AG10803 (cell line): ENCODE results near the gene KLRD1.
"Not testable (repeated sequence)": the region's sequence is repeated elsewhere in the genome, so short reads cannot be mapped to it uniquely, and the experiment has no call there.

Source experiments
- DNase-seq: peaks from one replicate; pipeline ENCODE4 v3.0.0; 2010; ENCODE audit warnings: low read depth
- H3K4me3 ChIP-seq: 2 replicates; pipeline ENCODE4 v1.5.1; 2011; ENCODE audit warnings: mild to moderate bottlenecking, low read length, control low read depth
- TF ChIP-seq, protein P1 (sequence below): conservative IDR thresholded peaks from 2 replicates; pipeline ENCODE4 v1.5.1; 2011; ENCODE audit warnings: mild to moderate bottlenecking, low read length, control low read depth, inconsistent platforms

The KLRD1 gene

DNA sequence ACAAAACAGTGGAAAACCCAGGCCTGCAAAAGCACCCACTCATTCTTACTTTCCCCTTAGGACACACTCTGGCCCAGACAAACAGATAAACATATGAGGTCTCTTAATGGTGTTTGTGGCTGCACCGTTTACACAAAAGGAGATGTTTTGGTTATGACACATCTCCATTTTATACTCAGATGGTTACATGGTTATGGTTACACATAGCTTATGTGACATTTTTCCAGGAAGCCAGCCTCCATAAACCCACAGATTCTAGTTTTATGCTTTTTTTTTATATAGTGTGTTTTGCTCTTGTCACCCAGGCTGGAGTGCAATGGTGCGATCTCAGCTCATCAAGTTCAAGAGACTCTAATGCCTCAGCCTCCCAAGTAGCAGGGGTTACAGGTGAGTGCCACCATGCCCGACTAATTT lies 3.5 kb upstream of the KLRD1 start:
- peak; percentile 58 for DNase-seq

GRCh38 chr12:10305411-10305810 lies 2.3 kb upstream of the KLRD1 start:
- TF ChIP-seq, protein P1, sequence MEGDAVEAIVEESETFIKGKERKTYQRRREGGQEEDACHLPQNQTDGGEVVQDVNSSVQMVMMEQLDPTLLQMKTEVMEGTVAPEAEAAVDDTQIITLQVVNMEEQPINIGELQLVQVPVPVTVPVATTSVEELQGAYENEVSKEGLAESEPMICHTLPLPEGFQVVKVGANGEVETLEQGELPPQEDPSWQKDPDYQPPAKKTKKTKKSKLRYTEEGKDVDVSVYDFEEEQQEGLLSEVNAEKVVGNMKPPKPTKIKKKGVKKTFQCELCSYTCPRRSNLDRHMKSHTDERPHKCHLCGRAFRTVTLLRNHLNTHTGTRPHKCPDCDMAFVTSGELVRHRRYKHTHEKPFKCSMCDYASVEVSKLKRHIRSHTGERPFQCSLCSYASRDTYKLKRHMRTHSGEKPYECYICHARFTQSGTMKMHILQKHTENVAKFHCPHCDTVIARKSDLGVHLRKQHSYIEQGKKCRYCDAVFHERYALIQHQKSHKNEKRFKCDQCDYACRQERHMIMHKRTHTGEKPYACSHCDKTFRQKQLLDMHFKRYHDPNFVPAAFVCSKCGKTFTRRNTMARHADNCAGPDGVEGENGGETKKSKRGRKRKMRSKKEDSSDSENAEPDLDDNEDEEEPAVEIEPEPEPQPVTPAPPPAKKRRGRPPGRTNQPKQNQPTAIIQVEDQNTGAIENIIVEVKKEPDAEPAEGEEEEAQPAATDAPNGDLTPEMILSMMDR: no peak
- no peak for DNase-seq

More for the DNA sequence above, 3.5 kb upstream of the KLRD1 start:
- no peak overlapping the region for H3K4me3 ChIP-seq
- TF ChIP-seq, protein P1: no peak

DNA sequence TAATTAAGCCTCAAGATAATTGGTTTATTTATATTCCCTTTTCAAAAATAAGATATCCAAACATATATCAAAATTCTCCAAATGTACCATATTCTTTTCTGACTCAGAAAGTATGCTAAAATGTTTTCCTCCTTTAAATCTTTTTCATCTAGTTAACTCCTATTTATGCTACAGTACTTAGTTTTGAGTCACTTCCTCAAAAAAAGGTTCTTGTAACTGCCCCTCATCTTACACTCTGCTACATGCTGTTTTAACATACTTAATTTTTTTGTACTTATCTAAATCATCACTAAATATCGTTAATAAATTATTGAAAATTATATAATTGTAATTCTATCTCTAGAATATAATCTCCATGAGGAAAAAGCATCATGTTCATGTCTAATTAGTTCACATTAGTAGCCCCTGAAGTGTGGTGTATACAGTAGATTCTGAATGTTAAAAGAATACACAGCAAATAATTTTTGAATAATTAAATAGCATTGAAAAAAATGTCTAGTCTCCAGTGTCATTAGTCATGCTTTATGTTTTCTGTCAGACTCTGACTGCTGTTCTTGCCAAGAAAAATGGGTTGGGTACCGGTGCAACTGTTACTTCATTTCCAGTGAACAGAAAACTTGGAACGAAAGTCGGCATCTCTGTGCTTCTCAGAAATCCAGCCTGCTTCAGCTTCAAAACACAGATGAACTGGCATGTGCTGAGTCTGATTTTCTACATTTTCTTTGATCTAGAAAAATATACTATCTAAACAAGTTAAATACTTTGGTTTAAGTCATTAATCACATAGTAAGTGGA lies 3.5 kb downstream of the KLRD1 start:
- TF ChIP-seq, protein P1: no peak

More at GRCh38 chr12:10305411-10305810, 2.3 kb upstream of the KLRD1 start:
- H3K4me3 ChIP-seq: no peak overlapping the region

GRCh38 chr12:10319388-10319787 lies 11.7 kb downstream of the KLRD1 start:
- no peak for DNase-seq
- H3K4me3 ChIP-seq: no peak overlapping the region
- TF ChIP-seq, protein P1: no peak

More for the DNA sequence above, 3.5 kb downstream of the KLRD1 start:
- H3K4me3 ChIP-seq: no peak overlapping the region
- DNase-seq: no peak

DNA sequence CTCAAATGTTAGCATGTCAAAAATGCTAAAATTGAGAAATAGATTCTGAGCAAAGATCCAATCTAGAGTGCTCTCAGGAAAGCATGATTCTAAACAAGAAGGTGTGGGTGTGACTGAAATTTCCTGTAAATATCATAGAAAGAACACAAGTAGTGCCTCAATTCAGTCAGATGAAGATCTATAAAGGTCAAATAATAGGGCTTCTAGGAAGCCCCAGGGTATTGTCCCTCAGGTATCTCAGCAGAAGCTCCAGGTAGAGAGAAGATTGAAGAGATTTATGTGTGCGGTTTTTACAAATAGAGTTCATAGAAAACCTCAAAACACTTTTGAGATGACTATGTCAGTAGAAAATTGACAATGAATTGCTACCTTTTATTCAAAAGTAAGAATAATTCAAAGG lies 13.0 kb downstream of the KLRD1 start:
- no peak for DNase-seq
- TF ChIP-seq, protein P1: no peak

GRCh38 chr12:10328691-10329090 lies 21.0 kb downstream of the KLRD1 start:
- DNase-seq, H3K4me3 ChIP-seq: not testable (repeated sequence)

More for the DNA sequence above, 13.0 kb downstream of the KLRD1 start:
- H3K4me3 ChIP-seq: no peak overlapping the region

- H3K4me3 ChIP-seq: no peak overlapping the region
- TF ChIP-seq, protein P1: peak; percentile 97
- DNase-seq: peak; percentile 57
Observed at GRCh38 chr12:10331642-10332239, 24.1 kb downstream of the KLRD1 start.

GRCh38 chr12:10336196-10336595 lies 28.5 kb downstream of the KLRD1 start:
- peak; percentile 60 for DNase-seq
- H3K4me3 ChIP-seq: not testable (repeated sequence)

DNA sequence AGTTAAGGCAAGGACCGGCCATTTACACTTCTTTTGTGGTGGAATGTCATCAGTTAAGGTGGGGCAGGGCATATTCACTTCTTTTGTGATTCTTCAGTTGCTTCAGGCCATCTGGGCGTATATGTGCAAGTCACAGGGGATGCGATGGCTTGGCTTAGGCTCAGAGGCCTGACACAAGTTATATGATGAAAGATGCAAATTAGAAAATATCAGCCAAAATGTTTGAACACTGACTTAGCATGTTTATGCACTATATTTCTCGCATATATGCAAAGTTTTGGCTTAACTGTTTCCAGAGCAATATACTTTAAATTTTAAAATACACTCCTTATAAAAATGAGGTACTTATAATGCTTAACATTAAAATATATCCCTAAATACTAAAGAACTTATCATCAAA lies 30.8 kb downstream of the KLRD1 start:
- H3K4me3 ChIP-seq, DNase-seq: not testable (repeated sequence)
